ENCODE results near the gene CYP4X1.
"Not testable (repeated sequence)": the region's sequence is repeated elsewhere in the genome, so short reads cannot be mapped to it uniquely, and the experiment has no call there.

The CYP4X1 gene

DNA sequence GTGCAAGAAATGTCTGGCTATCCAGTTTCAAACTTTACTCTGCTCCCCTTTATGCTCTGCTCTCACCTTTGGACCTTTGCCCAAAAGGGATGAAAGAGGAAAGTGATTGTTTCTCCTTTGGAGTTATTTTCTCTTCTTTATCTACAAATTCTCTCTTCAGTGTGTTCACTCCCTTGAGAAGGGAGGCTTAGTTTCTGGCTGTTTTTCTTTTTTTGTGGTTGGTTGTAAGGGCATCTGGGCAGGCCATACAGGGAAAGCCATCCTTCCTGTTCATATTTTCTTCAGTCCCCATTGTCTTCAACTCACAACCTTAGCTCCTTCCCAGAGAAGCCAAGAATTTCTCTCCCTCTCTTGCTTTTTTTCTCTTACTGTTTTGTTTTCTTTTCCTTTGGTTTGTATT is 46.0 kb downstream of the CYP4X1 start:
- DNase-seq, result not testable (repeated sequence)

DNA sequence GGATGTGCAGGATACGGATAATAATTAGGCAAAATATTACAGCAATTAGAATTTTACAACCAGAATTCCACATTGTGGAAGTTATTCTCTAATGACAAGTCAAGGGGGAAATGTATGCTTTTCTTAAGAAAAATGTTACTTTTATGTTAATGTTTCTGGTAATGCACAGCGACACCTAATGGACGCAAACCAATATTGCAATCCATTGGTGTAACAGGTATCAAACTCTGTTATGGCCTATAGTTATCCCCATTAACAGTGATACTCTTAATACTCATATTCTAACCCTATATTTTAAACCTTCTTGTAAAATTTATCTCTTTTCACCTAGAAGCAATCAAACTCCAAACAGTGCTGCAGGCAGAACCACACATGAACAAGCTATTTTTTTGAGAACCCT is 65.9 kb downstream of the CYP4X1 start:
- not testable (repeated sequence) for DNase-seq

DNA sequence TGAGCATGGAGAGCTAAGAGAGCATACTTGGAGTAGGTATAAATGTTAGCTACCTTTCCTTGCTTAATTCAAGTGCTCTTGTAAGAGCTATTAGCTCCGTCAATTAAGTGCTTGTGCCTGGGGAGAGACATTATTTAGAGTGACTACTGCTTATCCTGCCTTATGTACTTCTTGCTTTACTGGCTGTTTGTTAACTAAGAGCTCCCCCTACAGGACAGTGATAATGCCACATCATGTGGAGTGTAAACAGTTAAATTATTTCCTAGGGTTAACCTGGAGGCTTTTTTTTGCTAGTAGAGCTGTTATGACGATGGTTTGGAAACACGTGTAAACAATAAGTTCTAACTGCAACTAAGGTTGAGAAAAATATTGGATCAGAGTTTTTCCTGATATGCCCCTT is 68.0 kb downstream of the CYP4X1 start:
- not testable (repeated sequence) for DNase-seq

Data from NCI-H2107 (cell line).